Measurements from ENCODE around the gene ZNF474. TPM values are rescaled to one million over a fixed set of nuclear protein-coding genes. Genes with fewer than 3 reads are reported as not detected.

The ZNF474 gene
- total RNA-seq, 1 experiment from 2014 or later = not detected

GRCh38 chr5:122121479-122122465 is 7.6 kb upstream of the ZNF474 start:
- TF ChIP-seq ATF3 (CRISPR knock-in tag; conservative IDR thresholded peaks at IDR 0.05) (no peak), HMGXB4 (CRISPR knock-in tag; IDR thresholded peaks at IDR 0.05) (no peak), E2F4 (CRISPR knock-in tag; IDR thresholded peaks at IDR 0.05; ENCODE audit: borderline replicate concordance, low read depth) (no peak), ZNF423 (CRISPR knock-in tag; IDR thresholded peaks at IDR 0.05) (no peak), ZNF512 (CRISPR knock-in tag; IDR thresholded peaks at IDR 0.05; ENCODE audit: borderline replicate concordance) (no peak), CBFB (CRISPR knock-in tag; IDR thresholded peaks at IDR 0.05; ENCODE audit: low read depth) (no peak), RELA (CRISPR knock-in tag; IDR thresholded peaks at IDR 0.05; ENCODE audit: borderline replicate concordance) (no peak), PREB (CRISPR knock-in tag; IDR thresholded peaks at IDR 0.05; ENCODE audit: borderline replicate concordance) (no peak), ARID4B (CRISPR knock-in tag; IDR thresholded peaks at IDR 0.05; ENCODE audit: borderline replicate concordance) (no peak), MLX (CRISPR knock-in tag; IDR thresholded peaks at IDR 0.05) (no peak), ZNF281 (CRISPR knock-in tag; IDR thresholded peaks at IDR 0.05) (no peak), USF1 (CRISPR knock-in tag; IDR thresholded peaks at IDR 0.05) (no peak), ATF2 (CRISPR knock-in tag; IDR thresholded peaks at IDR 0.05; ENCODE audit: borderline replicate concordance, low read depth) (no peak), FOXJ3 (CRISPR knock-in tag; IDR thresholded peaks at IDR 0.05; ENCODE audit: borderline replicate concordance) (no peak), SMAD4 (CRISPR knock-in tag; IDR thresholded peaks at IDR 0.05) (no peak)
- CTCF ChIA-PET = interaction anchor here (0.9 to 1.6 kb wide), 3 partner anchors 12 to 35 kb away, joined by 3 to 4 read pairs (median 3); no protein-coding TSS in a partner anchor
- H3K4me3 Mint-ChIP-seq = no peak overlapping the region
- DNase-seq (ENCODE audit: low spot score) (no peak), ATAC-seq (no peak; the same call in 1 of the 2 replicates)
- H3K4me1 Mint-ChIP-seq = peaks cover 28% of the 10 kb centered on the region
- H3K27me3 Mint-ChIP-seq (ENCODE audit: low read depth) = no peaks in the 10 kb centered on the region
- H3K27ac Mint-ChIP-seq = no peak overlapping the region
- H3K36me3 Mint-ChIP-seq = no peaks in the 10 kb centered on the region
- POLR2A ChIA-PET = no interaction called here
- H3K9me3 Mint-ChIP-seq = no peaks in the 10 kb centered on the region

Measured in WTC11 (cell line).